Left ventricle myocardium inferior (tissue), 1 donor: Measurements from ENCODE around the gene AMMECR1. TPM values are rescaled to one million over a fixed set of nuclear protein-coding genes. Genes with fewer than 3 reads are reported as not detected.
"Not testable (repeated sequence)": the region's sequence is repeated elsewhere in the genome, so short reads cannot be mapped to it uniquely, and the experiment has no call there.

ENCODE experiments used
- DNase-seq: peaks from one replicate; pipeline ENCODE4 v3.0.0-alpha.2; 2020
- H3K27ac ChIP-seq: fragments of 200-600 bp; replicated peaks from 2 replicates; pipeline ENCODE4 v1.8.0; 2021
- H3K27me3 ChIP-seq: fragments of 200-600 bp; 2 replicates; pipeline ENCODE4 v1.8.0; 2021; ENCODE audit warnings: low read depth
- H3K36me3 ChIP-seq: fragments of 200-600 bp; 2 replicates; pipeline ENCODE4 v1.8.0; 2021
- H3K4me1 ChIP-seq: fragments of 200-600 bp; 2 replicates; pipeline ENCODE4 v1.8.0; 2021
- H3K4me3 ChIP-seq: fragments of 200-600 bp; 2 replicates; pipeline ENCODE4 v1.8.0; 2021; ENCODE audit warnings: mild to moderate bottlenecking, moderate library complexity
- H3K9me3 ChIP-seq: fragments of 200-600 bp; replicated peaks from 2 replicates; pipeline ENCODE4 v1.8.0; 2021
- intact Hi-C: fragments of 100-400 bp; cut with micrococcal nuclease; formaldehyde crosslinking; loops from one replicate; pipeline ENCODE4 v1.11.0; 2022
- total RNA-seq: library from RNA; stranded (reverse); fragmentation: NEBNext Ultra II Directional; extraction: Animal tissue kit (Norgen Biotek cat#: 25700); gene quantifications from one replicate; pipeline ENCODE4 v1.2.1, GENCODE V29; 2021
- TF ChIP-seq, protein P1 (sequence below): fragments of 200-600 bp; IDR thresholded peaks from 2 replicates; pipeline ENCODE4 v1.8.0; 2021; ENCODE audit warnings: antibody characterized with exemption, mild to moderate bottlenecking, borderline replicate concordance
- donor health status: DM: no; HTN: yes; CAD: no; lungs with severe emphysema.

The AMMECR1 gene
- total RNA-seq, 1 donor from 2014 or later, result 0.91 TPM

GRCh38 chrX:110341189-110342035 is 23.5 kb upstream of the AMMECR1 start:
- Histone ChIP-seq H3K9me3 (no peaks in the 10 kb centered on the region), H3K4me1 (no peaks in the 10 kb centered on the region), H3K4me3 (no peak overlapping the region), H3K27ac (no peak overlapping the region), H3K36me3 (no peaks in the 10 kb centered on the region), H3K27me3 (no peaks in the 10 kb centered on the region)
- TF ChIP-seq, protein P1, sequence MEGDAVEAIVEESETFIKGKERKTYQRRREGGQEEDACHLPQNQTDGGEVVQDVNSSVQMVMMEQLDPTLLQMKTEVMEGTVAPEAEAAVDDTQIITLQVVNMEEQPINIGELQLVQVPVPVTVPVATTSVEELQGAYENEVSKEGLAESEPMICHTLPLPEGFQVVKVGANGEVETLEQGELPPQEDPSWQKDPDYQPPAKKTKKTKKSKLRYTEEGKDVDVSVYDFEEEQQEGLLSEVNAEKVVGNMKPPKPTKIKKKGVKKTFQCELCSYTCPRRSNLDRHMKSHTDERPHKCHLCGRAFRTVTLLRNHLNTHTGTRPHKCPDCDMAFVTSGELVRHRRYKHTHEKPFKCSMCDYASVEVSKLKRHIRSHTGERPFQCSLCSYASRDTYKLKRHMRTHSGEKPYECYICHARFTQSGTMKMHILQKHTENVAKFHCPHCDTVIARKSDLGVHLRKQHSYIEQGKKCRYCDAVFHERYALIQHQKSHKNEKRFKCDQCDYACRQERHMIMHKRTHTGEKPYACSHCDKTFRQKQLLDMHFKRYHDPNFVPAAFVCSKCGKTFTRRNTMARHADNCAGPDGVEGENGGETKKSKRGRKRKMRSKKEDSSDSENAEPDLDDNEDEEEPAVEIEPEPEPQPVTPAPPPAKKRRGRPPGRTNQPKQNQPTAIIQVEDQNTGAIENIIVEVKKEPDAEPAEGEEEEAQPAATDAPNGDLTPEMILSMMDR, result no peak
- DNase-seq, result no peak
- intact Hi-C loops, result no loop called here

DNA sequence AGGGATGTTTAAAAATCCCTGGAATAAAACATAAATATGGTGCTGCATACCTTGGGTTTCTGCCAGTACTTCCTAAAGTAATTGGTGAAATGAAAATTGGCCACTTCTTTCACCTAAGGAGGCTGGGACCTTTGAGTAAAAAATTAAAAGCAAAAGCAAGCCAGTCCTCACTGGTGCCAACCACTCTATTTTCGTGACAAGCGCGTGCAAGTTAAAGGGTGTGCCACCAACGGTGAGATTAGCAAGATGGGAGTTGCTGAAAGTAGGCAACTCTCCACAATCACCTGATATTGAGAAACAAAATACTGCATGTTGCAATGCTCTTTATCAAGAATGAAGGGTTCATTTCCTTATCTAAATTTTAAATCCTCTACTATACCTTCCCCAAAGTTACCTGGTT is 21.1 kb upstream of the AMMECR1 start:
- Histone ChIP-seq H3K4me3 (no peak overlapping the region), H3K4me1 (no peaks in the 10 kb centered on the region), H3K36me3 (no peaks in the 10 kb centered on the region), H3K27me3 (no peaks in the 10 kb centered on the region), H3K9me3 (no peaks in the 10 kb centered on the region), H3K27ac (no peak overlapping the region)
- intact Hi-C loops, result no loop called here
- no peak for DNase-seq
- TF ChIP-seq, protein P1, result no peak

DNA sequence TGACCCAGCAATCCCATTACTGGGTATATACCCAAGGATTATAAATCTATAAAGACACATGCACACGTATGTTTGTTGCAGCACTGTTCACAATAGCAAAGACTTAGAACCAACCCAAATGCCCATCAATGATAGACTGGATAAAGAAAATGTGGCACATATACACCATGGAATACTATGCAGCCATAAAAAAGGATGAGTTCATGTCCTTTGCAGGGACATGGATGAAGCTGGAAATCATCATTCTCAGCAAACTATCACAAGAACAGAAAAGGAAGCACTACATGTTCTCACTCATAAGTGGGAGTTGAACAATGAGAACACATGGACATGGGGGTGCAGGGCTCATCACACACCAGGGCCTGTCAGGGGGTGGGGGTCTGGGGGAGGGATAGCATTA is 15.6 kb upstream of the AMMECR1 start:
- H3K27ac ChIP-seq, H3K4me1 ChIP-seq, H3K9me3 ChIP-seq, intact Hi-C loops, H3K27me3 ChIP-seq, H3K4me3 ChIP-seq, H3K36me3 ChIP-seq, DNase-seq: not testable (repeated sequence)

GRCh38 chrX:110331444-110332030 is 13.7 kb upstream of the AMMECR1 start:
- intact Hi-C loops, result no loop called here

DNA sequence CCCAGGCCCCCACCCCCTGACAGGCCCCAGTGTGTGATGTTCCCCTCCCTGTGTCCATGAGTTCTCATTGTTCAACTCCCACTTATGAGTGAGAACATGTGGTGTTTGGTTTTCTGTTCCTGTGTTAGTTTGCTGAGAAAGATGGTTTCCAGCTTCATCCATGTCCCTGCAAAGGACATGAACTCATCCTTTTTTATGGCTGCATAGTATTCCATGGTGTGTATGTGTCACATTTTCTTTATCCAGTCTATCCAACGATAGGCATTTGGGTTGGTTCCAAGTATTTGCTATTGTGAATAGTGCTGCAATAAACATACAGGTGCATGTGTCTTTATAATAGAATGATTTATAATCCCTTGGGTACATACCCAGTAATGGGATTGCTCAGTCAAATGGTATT is 10.7 kb upstream of the AMMECR1 start:
- H3K27me3 ChIP-seq, H3K4me3 ChIP-seq, H3K27ac ChIP-seq, intact Hi-C loops, H3K4me1 ChIP-seq, DNase-seq, H3K9me3 ChIP-seq, H3K36me3 ChIP-seq: not testable (repeated sequence)

More at GRCh38 chrX:110331444-110332030, 13.7 kb upstream of the AMMECR1 start:
- no peak overlapping the region for H3K27ac ChIP-seq
- no peaks in the 10 kb centered on the region for H3K27me3 ChIP-seq
- TF ChIP-seq, protein P1, result no peak
- H3K4me3 ChIP-seq, result no peak overlapping the region
- no peak for DNase-seq
- no peaks in the 10 kb centered on the region for H3K36me3 ChIP-seq
- no peaks in the 10 kb centered on the region for H3K4me1 ChIP-seq
- H3K9me3 ChIP-seq, result no peaks in the 10 kb centered on the region

DNA sequence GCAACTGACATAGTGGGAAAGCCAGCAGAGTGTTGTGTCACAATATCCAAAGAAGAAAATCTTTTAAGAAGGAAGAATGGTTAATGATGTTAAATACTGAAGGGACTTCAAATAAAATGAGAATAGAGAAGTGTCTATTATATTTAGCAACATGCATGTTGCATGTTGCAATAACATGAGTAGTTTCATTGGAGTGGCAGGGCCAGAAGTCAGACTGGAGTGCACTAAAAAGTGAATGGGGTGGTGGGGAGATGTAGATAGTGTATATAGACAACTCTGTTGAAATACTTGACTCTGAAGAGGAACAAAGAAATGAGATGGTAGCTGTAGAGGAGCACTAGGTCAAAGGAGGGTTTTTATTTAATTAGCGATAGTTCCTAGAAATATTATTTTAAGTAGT is 9.5 kb upstream of the AMMECR1 start:
- DNase-seq, result no peak
- no peak overlapping the region for H3K27ac ChIP-seq
- H3K27me3 ChIP-seq, result no peaks in the 10 kb centered on the region
- no peaks in the 10 kb centered on the region for H3K36me3 ChIP-seq
- TF ChIP-seq, protein P1, result no peak
- H3K9me3 ChIP-seq, result no peaks in the 10 kb centered on the region
- H3K4me3 ChIP-seq, result no peak overlapping the region
- H3K4me1 ChIP-seq, result no peaks in the 10 kb centered on the region
- intact Hi-C loops, result no loop called here
